IMR-90 (cell line): Measurements from ENCODE around the gene DEAF1.

Experiments
- BHLHE40 ChIP-seq: fragments of 150-350 bp; IDR thresholded peaks from 2 replicates; pipeline ENCODE4 v1.6.1; 2016; ENCODE audit warnings: mild to moderate bottlenecking, low read depth, low read length
- CTCF ChIP-seq: conservative IDR thresholded peaks from 2 replicates; pipeline ENCODE4 v1.5.1; 2012; ENCODE audit warnings: mild to moderate bottlenecking, low read depth, low read length, improper control_type of control experiment
- FOS ChIP-seq: fragments of 150-350 bp; IDR thresholded peaks from 2 replicates; pipeline ENCODE4 v1.6.1; 2016; ENCODE audit warnings: low read depth, low read length
- MAFK ChIP-seq: IDR thresholded peaks from 2 replicates; pipeline ENCODE4 v1.6.1; 2012; ENCODE audit warnings: low read depth, low read length, improper control_type of control experiment
- POLR2A ChIP-seq: IDR thresholded peaks from 2 replicates; pipeline ENCODE4 v1.6.1; 2012; ENCODE audit warnings: mild to moderate bottlenecking, low read depth, low read length
- RAD21 ChIP-seq: IDR thresholded peaks from 2 replicates; pipeline ENCODE4 v1.6.1; 2012; ENCODE audit warnings: low read length, improper control_type of control experiment
- RFX5 ChIP-seq: IDR thresholded peaks from 2 replicates; pipeline ENCODE4 v1.8.0; 2012; ENCODE audit warnings: low read depth, mild to moderate bottlenecking, low read length, moderate library complexity

GRCh38 chr11:695538-696248 lies 671 bp upstream of the DEAF1 start, which contains the start of gene TMEM80:
- TF ChIP-seq CTCF (no peak), BHLHE40 (no peak), POLR2A (peak; percentile 68), RAD21 (no peak), RFX5 (no peak), MAFK (no peak), FOS (no peak)
